GM19099 (cell line): ENCODE results near the gene BCL2L1.

Experiments
- POLR2A ChIP-seq: IDR thresholded peaks from 3 replicates; pipeline ENCODE4 v1.6.1; 2011; ENCODE audit warnings: low read depth; ENCODE audit not compliant: insufficient read length; ENCODE audit errors: extremely low read depth

The BCL2L1 gene

DNA sequence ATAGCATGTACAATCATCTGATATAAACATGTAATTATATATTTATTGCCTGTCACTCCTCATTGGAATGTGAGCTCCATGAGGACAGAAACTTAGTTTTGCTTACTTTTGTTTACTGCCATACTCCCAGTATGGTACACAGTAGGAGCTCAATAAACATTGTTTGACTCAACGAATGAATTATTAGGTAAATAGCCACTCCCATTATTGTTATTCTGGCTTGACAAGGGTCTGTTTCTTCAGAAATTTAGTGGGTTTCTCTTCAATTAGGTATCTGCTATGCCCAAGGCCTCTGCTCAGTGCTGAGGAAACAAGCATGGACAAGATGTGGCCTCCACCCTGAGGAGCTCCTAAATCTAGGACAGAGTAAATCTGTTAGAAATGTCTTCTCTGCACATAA, 6.3 kb downstream of the BCL2L1 start:
- no peak for TF ChIP-seq POLR2A

- TF ChIP-seq POLR2A: no peak
Measured at GRCh38 chr20:31715766-31716165, 6.9 kb downstream of the BCL2L1 start.

GRCh38 chr20:31713312-31714273, 9.1 kb downstream of the BCL2L1 start:
- no peak for TF ChIP-seq POLR2A

DNA sequence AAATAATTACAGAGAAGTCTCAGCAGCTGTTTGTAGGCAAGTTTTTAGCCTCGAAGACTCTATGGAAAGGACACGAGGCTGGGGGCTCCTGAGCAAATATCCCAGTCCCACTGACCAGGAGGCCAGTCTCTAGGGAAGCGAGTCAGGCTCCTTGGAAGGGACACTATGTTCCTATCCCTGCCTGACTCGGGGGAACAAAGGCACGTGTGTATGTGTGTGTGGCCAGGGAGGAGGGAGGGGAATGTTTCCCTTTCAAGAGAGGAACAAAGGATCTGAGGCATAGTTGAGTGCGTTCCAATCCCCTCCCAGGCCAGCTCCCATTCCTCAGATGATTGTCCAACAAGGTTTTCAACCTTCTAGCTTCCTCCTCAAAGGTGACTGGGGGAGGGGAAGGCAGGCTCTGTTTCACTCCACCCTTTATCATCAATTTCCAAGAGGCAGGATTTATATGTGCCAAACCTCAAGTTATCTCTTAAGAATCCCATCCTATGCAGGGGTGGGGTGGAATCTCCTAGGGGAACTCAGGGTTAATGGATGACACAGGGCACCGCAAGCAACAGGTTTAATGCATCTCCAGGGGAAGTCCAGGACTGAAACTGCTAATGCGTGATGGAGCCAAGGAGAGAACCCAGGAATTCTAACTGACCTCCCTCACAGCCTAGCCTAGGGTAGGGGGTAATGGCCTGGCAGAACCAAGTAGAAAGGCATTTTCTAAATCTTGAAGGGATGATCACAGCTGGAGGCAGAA, 9.9 kb downstream of the BCL2L1 start:
- TF ChIP-seq POLR2A: no peak

- TF ChIP-seq POLR2A: no peak
Measured at GRCh38 chr20:31712112-31712553, 10.5 kb downstream of the BCL2L1 start.

DNA sequence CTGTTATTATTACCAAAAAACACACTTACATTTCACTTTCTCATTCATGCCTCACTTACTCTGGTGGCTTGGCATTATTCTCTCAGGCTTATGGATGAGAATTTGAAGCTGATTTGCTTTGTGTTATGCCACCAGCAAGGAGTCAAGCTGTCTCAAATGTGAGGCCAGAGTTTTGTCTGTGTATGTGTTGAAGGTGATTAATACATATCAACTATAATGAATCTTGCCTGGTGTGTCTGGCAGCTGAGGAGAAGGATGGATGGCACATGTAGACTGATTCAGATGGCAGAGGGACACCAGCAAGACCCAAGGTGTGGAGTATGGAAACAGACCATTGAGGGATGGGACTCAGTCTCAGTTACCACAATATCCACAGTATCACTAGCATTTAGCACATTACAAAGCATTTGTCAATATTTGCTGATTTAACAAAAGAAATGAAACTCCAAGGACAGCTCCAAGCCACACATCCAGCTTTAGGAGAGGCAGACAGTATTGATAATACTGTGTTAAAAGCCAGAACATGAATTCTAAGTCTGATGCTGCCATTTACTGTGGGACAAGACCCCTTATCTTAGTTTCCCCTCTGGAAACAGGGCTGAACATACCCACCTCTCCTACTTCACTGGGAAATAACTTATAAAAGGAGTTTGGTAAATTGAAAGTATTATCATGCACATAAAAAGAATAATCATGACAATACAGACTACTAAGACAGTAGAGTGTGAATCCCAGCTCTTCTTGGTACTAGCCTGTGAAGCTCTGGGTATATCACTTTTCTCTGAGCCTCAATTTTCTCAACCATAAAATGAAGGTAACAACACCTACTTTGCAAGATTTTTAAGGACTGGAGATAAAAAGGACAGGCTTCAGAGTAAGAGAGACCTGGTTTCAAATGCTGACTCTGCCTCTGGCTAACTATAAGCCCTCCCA, 11.2 kb downstream of the BCL2L1 start:
- TF ChIP-seq POLR2A: no peak

- no peak for TF ChIP-seq POLR2A
Measured at GRCh38 chr20:31710423-31711108, 12.1 kb downstream of the BCL2L1 start.

DNA sequence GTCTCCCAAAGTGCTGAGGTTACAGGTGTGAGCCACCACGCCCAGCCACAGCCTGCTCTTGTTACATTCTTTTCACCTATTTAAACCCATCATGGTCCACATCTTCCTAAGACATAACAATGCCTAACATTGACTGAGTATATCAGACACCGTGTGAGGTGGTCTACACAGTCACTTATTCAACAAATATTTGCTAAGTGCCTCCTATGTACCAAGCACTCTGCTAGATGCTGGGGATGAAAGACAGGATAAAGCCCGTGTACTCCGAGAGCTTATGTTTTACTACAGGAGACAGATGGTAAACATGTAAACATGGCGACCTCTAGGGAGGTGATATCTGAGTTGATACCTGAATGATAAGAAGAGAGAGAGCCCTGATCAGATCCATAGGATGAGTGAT, 12.7 kb downstream of the BCL2L1 start:
- TF ChIP-seq POLR2A: no peak

DNA sequence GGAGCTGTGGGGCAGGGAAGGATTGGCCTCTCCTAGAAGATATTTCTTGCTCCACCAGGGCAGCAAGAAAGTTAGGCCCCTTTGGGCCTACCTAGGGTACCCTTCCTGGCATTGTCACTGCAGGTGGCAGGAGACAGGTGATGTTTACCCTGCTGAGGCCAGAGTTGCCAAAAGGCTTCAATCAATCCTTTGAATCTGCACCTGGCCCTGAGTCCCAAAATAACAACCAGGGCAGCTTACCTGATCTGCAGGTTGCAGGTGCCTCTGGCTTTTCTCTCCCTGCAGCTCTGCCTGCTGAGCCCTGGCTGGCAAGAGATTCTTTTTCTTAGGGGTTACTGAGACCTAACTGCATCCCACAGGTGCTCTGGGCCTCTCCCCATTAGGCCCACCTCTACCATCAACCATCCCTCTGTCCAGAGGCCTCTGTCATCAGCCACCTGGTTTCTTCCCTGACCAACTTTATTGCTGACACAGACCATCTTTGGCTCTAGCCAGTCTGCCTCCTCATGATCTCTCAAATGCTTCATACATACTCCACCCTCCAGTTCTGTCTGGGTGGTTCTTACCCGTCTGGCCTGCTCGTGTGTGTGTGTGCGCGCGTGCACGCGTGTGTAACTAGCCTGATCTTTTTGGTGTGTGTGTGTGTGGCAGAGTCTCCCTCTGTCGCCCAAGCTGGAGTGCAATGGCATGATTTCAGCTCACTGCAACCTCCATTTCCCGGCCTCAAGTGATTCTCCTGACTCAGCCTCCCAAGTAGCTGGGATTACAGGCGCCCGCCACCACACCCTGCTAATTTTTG, 13.7 kb downstream of the BCL2L1 start:
- TF ChIP-seq POLR2A: no peak

DNA sequence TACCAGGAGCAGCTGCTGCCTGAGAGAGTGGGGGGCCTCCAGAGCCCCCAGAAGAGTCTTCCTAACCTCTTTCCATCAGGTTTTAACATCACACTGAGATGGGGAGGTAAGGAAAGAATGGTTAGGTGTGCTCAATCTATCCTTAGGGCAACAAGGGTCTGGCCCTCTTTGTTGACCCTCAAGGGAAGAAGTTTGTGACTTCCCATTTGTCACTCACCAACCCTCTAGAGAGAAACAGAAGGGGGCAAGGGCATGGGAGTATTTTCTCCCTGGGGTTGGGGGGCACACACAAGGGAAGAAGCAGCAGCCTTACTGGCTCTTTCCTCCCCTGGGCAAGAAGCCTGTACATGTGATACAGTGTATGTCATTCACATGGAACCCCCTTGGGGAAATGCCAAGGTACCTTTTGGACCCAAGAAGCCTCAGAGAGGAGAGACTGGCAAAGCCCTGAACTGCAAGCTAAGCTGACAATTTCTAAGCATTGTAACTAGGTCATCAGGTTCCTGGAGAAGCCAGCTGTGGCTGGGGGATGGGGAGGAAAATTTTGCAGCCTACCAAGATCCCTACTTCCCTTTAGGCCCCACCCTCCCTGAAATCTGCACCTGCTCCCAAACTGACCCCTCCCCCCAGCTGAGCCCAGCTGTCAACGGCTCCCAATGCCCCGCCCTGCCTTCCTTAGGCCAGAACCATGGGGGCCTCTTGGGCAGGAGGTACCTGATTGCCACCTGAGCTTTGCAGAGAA, 14.5 kb downstream of the BCL2L1 start:
- no peak for TF ChIP-seq POLR2A

DNA sequence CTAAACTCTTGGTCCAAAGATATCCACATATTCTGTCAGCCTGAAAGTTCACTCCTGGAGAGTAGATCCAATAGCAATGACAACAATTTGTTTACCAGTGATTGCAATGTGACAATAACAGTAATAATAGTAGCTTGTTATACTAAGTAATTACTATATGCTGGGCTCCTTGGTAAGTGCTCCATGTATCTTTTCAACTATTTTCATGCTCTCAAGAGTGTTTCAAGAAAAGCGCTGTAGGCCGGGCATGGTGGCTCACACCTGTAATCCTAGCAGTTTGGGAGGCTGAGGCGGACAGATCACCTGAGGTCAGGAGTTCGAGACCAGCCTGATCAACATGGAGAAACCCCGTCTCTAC, 15.4 kb downstream of the BCL2L1 start:
- no peak for TF ChIP-seq POLR2A

GRCh38 chr20:31706607-31707257, 15.9 kb downstream of the BCL2L1 start:
- TF ChIP-seq POLR2A: no peak

GRCh38 chr20:31705598-31706597, 16.8 kb downstream of the BCL2L1 start:
- no peak for TF ChIP-seq POLR2A
